ENCODE data around the gene KAT2A. TPM values are rescaled to one million over a fixed set of nuclear protein-coding genes. Genes with fewer than 3 reads are reported as not detected.

The KAT2A gene
- total RNA-seq, 1 experiment from 2014 or later: 41.2 TPM

DNA sequence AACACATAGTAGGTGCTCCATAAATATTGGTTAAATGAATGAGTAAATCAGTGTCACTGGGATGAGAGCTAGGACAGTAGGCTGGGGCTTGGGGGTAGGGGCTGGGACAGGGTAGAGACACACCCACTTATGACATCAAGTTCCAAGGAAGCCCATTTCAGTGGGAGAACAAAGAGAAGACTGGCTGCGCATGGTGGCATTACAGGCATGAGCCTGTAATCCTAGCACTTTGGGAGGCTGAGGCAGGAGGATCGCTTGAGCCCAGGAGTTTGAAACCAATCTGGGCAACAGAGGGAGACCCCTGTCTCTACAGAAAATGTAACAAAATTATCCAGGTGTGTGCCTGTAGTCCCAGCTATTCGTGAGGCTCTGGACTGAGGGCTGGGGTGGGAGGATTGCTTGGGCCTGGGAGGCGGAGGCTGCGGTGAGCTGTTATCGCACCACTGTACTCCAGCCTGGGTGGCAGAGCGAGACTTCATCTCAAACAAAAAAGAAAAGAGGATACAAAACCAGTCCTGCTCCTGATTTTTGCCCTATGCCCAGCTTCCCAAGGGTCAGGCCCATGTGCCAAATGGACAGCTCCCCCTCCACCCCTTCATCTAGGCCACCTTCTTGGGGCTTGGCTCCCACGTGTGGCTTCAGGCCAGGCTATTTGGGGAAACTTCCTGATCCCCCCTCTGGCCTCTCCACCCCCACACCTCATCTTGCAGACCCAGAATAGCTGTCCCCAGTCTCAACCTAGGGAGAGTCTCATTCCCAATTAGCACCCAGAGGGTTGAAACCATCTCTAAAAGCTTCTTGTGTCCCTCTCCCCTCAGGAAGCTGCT, 30.0 kb downstream of the KAT2A start:
- H3K4me2 ChIP-seq (ENCODE audit: low read length): no peak overlapping the region
- ChIA-PET CTCF (interaction anchor here (0.8 to 2.6 kb wide), 3 partner anchors 10 to 23 kb away, joined by 3 to 15 read pairs (median 5); no protein-coding TSS in a partner anchor), POLR2A (no interaction called here), RAD21 (ENCODE audit: low non-redundant PET in 1 of 2, low total read pairs in 2 of 2, uncharacterized antibody in 2 of 2, unreplicated experiment in 2 of 2) (no interaction called here)
- H3K9me2 ChIP-seq (ENCODE audit: insufficient read depth): no peaks in the 10 kb centered on the region
- no peak overlapping the region for H3K4me3 ChIP-seq (replicated peaks in 1 of 2; ENCODE audit: low read depth in 1 of 2, low read length in 2 of 2)
- no peak for TF ChIP-seq SRF (IDR thresholded peaks at IDR 0.05; ENCODE audit: low read depth)
- H2AFZ ChIP-seq (ENCODE audit: low read depth, low read length, poor library complexity, severe bottlenecking): no peak overlapping the region
- intact Hi-C loops (cut with micrococcal nuclease): no loop called here
- ATAC-seq (no peak), DNase-seq (ENCODE audit: low read depth, low spot score) (no peak)
- H3K4me1 ChIP-seq (ENCODE audit: control insufficient read depth in 1 of 2, insufficient read depth in 2 of 2, low read length in 2 of 2): peaks cover 9 to 20% of the 10 kb centered on the region in 2 experiments; a peak in 3 of 4 replicates
- no peaks in the 10 kb centered on the region for H3K36me3 ChIP-seq (ENCODE audit: control insufficient read depth in 1 of 2, insufficient read depth in 2 of 2, low read length in 2 of 2)
- BruUV-seq (replicated peaks): no TSS peak
- H3K79me2 ChIP-seq (ENCODE audit: insufficient read depth, low read length): no peaks in the 10 kb centered on the region
- H3K27me3 ChIP-seq (ENCODE audit: insufficient read depth, low read length): no peaks in the 10 kb centered on the region
- no peak overlapping the region for H3K9ac ChIP-seq (ENCODE audit: low read length)
- H3K27ac ChIP-seq (ENCODE audit: low read depth, low read length): no peak overlapping the region
- H4K20me1 ChIP-seq (ENCODE audit: insufficient read depth): no peaks in the 10 kb centered on the region
- no peaks in the 10 kb centered on the region for H3K9me3 ChIP-seq (ENCODE audit: control insufficient read depth in 1 of 2, insufficient read depth in 1 of 2, low read depth in 1 of 2, low read length in 2 of 2)

DNA sequence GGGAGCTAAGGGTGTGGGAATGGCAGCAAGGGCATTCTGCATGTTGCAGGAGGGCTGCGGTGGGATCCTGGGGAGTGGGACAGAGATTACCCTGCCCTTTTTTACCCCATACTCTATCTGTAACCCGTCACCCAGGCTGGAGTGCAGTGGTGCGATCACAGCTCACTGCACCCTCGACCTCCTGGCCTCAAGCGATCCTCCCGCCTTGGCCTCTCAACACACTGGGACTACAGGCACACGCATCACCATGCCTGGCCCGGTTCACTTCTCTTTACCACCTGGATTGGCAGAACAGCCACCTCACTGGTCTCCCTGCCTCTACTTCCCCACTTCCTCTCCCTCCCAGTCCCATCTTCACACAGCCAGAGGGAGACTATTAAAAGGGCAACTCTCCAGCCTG, 32.4 kb downstream of the KAT2A start:
- Histone ChIP-seq H3K4me1 (ENCODE audit: control insufficient read depth in 1 of 2, insufficient read depth in 2 of 2, low read length in 2 of 2) (peaks cover 9 to 20% of the 10 kb centered on the region in 2 experiments; a peak in 3 of 4 replicates), H3K36me3 (ENCODE audit: control insufficient read depth in 1 of 2, insufficient read depth in 2 of 2, low read length in 2 of 2) (no peaks in the 10 kb centered on the region), H3K79me2 (ENCODE audit: insufficient read depth, low read length) (no peaks in the 10 kb centered on the region), H4K20me1 (ENCODE audit: insufficient read depth) (no peaks in the 10 kb centered on the region), H3K9me2 (ENCODE audit: insufficient read depth) (no peaks in the 10 kb centered on the region), H3K9ac (ENCODE audit: low read length) (peak overlapping the region; percentile 12; the same call in 1 of the 2 replicates), H2AFZ (ENCODE audit: low read depth, low read length, poor library complexity, severe bottlenecking) (peak overlapping the region; percentile 84), H3K27ac (ENCODE audit: low read depth, low read length) (no peak overlapping the region), H3K9me3 (ENCODE audit: control insufficient read depth in 1 of 2, insufficient read depth in 1 of 2, low read depth in 1 of 2, low read length in 2 of 2) (no peaks in the 10 kb centered on the region), H3K4me3 (replicated peaks in 1 of 2; ENCODE audit: low read depth in 1 of 2, low read length in 2 of 2) (peak overlapping the region; percentile 18 to 35), H3K27me3 (ENCODE audit: insufficient read depth, low read length) (no peaks in the 10 kb centered on the region), H3K4me2 (ENCODE audit: low read length) (peak overlapping the region; percentile 71)
- peak; percentile 8; the same call in 1 of the 2 replicates for ATAC-seq
- intact Hi-C loops (cut with micrococcal nuclease): no loop called here
- no TSS peak for BruUV-seq (replicated peaks)
- CTCF ChIA-PET: interaction anchor here (1.0 kb wide), 2 partner anchors 15 to 675 kb away, joined by 3 read pairs; no protein-coding TSS in a partner anchor
- DNase-seq (ENCODE audit: low read depth, low spot score): no peak
- TF ChIP-seq FOSL1 (IDR thresholded peaks at IDR 0.05; ENCODE audit: low read depth) (no peak), ZFX (IDR thresholded peaks at IDR 0.05) (no peak), ELF1 (IDR thresholded peaks at IDR 0.05; ENCODE audit: borderline replicate concordance, low read depth) (no peak), CBX3 (IDR thresholded peaks at IDR 0.05; ENCODE audit: low read depth) (no peak), ZNF274 (IDR thresholded peaks at IDR 0.05; ENCODE audit: low read depth, low read length) (no peak), EZH2phosphoT487 (IDR thresholded peaks at IDR 0.05; ENCODE audit: borderline replicate concordance) (no peak)
- TF ChIP-seq, protein P1, sequence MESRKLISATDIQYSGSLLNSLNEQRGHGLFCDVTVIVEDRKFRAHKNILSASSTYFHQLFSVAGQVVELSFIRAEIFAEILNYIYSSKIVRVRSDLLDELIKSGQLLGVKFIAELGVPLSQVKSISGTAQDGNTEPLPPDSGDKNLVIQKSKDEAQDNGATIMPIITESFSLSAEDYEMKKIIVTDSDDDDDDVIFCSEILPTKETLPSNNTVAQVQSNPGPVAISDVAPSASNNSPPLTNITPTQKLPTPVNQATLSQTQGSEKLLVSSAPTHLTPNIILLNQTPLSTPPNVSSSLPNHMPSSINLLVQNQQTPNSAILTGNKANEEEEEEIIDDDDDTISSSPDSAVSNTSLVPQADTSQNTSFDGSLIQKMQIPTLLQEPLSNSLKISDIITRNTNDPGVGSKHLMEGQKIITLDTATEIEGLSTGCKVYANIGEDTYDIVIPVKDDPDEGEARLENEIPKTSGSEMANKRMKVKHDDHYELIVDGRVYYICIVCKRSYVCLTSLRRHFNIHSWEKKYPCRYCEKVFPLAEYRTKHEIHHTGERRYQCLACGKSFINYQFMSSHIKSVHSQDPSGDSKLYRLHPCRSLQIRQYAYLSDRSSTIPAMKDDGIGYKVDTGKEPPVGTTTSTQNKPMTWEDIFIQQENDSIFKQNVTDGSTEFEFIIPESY (IDR thresholded peaks at IDR 0.05; ENCODE audit: extremely low read depth, insufficient replicate concordance, low read length): no peak
- TF ChIP-seq, protein P2, sequence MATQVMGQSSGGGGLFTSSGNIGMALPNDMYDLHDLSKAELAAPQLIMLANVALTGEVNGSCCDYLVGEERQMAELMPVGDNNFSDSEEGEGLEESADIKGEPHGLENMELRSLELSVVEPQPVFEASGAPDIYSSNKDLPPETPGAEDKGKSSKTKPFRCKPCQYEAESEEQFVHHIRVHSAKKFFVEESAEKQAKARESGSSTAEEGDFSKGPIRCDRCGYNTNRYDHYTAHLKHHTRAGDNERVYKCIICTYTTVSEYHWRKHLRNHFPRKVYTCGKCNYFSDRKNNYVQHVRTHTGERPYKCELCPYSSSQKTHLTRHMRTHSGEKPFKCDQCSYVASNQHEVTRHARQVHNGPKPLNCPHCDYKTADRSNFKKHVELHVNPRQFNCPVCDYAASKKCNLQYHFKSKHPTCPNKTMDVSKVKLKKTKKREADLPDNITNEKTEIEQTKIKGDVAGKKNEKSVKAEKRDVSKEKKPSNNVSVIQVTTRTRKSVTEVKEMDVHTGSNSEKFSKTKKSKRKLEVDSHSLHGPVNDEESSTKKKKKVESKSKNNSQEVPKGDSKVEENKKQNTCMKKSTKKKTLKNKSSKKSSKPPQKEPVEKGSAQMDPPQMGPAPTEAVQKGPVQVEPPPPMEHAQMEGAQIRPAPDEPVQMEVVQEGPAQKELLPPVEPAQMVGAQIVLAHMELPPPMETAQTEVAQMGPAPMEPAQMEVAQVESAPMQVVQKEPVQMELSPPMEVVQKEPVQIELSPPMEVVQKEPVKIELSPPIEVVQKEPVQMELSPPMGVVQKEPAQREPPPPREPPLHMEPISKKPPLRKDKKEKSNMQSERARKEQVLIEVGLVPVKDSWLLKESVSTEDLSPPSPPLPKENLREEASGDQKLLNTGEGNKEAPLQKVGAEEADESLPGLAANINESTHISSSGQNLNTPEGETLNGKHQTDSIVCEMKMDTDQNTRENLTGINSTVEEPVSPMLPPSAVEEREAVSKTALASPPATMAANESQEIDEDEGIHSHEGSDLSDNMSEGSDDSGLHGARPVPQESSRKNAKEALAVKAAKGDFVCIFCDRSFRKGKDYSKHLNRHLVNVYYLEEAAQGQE (IDR thresholded peaks at IDR 0.05; ENCODE audit: low read depth): no peak
- RAD21 ChIA-PET (ENCODE audit: low non-redundant PET in 1 of 2, low total read pairs in 2 of 2, uncharacterized antibody in 2 of 2, unreplicated experiment in 2 of 2): no interaction called here
- POLR2A ChIA-PET: no interaction called here
